Measurements from ENCODE around the gene TMEM156. TPM values are rescaled to one million over a fixed set of nuclear protein-coding genes. Genes with fewer than 3 reads are reported as not detected.
A peak's percentile ranks its signal among the peaks of the same experiment; 100 is the strongest.

The TMEM156 gene
- total and polyA plus RNA-seq, 2 of the 4 experiments (the other 2 are of a cell fraction): 0.53 to 0.54 TPM

DNA sequence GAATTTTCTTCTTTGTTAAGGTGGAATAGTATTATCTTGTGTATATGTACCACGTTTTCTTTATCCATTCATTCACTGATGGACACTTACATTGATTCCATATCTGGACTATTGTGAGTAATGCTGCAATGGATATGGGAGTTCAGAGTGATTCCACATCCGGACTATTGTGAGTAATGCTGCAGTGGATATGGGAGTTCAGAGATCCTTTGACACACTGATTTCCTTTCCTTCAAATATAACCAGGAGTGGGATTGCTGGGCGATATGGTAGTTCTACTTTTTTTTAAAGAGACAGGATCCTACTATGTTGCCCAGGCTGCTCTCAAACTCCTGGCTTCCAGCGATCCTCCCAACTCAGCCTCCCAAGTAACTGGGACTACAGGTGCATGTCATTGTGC, 12.1 kb downstream of the TMEM156 start:
- H4K20me1 ChIP-seq (ENCODE audit: insufficient read depth, low read length): no peaks in the 10 kb centered on the region
- no peaks in the 10 kb centered on the region for H3K79me1 ChIP-seq (ENCODE audit: low read depth in 1 of 2, low read length in 2 of 2)
- H4K8ac ChIP-seq (ENCODE audit: low read depth in 2 of 2, low read length in 2 of 2): no peak overlapping the region
- H3K27me3 ChIP-seq (ENCODE audit: control insufficient read depth, insufficient read depth, low read length): no peaks in the 10 kb centered on the region
- no peak overlapping the region for H3K14ac ChIP-seq (replicated peaks; ENCODE audit: low read depth, low read length)
- dilution Hi-C loops (cut with HindIII; ENCODE audit: low sequenced_read_pairs, unreplicated experiment) (no loop called here), in situ Hi-C loops (cut with MboI; ENCODE audit: low sequenced_read_pairs) (no loop called here), intact Hi-C loops (cut with micrococcal nuclease) (no loop called here)
- no peak overlapping the region for H2BK5ac ChIP-seq (ENCODE audit: low read depth, low read length, poor library complexity, severe bottlenecking)
- H3K4me2 ChIP-seq (ENCODE audit: low read depth, low read length): no peak overlapping the region
- no peaks in the 10 kb centered on the region for H3K36me3 ChIP-seq (ENCODE audit: control insufficient read depth, insufficient read depth, low read length)
- ATAC-seq (ENCODE audit: low read depth) (no peak), DNase-seq (peak; percentile 16)
- H2BK20ac ChIP-seq (ENCODE audit: low read depth, low read length): no peak overlapping the region
- H3K18ac ChIP-seq (ENCODE audit: low read depth, low read length): no peak overlapping the region
- no peak overlapping the region for H2AK9ac ChIP-seq (replicated peaks; ENCODE audit: low read depth, low read length, poor library complexity)
- ChIA-PET CTCF (no interaction called here), POLR2A (ENCODE audit: unreplicated experiment) (no interaction called here)
- H3K4me3 ChIP-seq (ENCODE audit: insufficient read depth, low read depth, low read length): no peak overlapping the region
- no peak overlapping the region for H3K56ac ChIP-seq (ENCODE audit: extremely low read depth, insufficient read depth, low read length)
- no peaks in the 10 kb centered on the region for H3K9me1 ChIP-seq (ENCODE audit: insufficient read depth, low read length)
- no TSS peak for BruUV-seq (replicated peaks)
- H3K23ac ChIP-seq (ENCODE audit: low read depth, low read length): no peak overlapping the region
- TF ChIP-seq MAFK (IDR thresholded peaks at IDR 0.05; ENCODE audit: low read depth, low read length) (no peak), SMC3 (IDR thresholded peaks at IDR 0.05; ENCODE audit: low read depth, low read length) (no peak), POLR2A (IDR thresholded peaks at IDR 0.05; ENCODE audit: low read depth, low read length) (no peak), RFX5 (IDR thresholded peaks at IDR 0.05; ENCODE audit: low read depth, low read length) (no peak), BHLHE40 (IDR thresholded peaks at IDR 0.05; ENCODE audit: low read depth, low read length) (no peak), MXI1 (IDR thresholded peaks at IDR 0.05; ENCODE audit: borderline replicate concordance, low read depth, low read length) (no peak), NFE2L2 (IDR thresholded peaks at IDR 0.05; ENCODE audit: low read depth, low read length) (no peak), RAD21 (IDR thresholded peaks at IDR 0.05; ENCODE audit: low read length) (no peak), CHD1 (IDR thresholded peaks at IDR 0.05; ENCODE audit: low read depth, low read length) (no peak)
- TF ChIP-seq, protein P1, sequence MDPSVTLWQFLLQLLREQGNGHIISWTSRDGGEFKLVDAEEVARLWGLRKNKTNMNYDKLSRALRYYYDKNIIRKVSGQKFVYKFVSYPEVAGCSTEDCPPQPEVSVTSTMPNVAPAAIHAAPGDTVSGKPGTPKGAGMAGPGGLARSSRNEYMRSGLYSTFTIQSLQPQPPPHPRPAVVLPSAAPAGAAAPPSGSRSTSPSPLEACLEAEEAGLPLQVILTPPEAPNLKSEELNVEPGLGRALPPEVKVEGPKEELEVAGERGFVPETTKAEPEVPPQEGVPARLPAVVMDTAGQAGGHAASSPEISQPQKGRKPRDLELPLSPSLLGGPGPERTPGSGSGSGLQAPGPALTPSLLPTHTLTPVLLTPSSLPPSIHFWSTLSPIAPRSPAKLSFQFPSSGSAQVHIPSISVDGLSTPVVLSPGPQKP (IDR thresholded peaks at IDR 0.05; ENCODE audit: borderline replicate concordance, low read depth, low read length): no peak
- TF ChIP-seq, protein P2, sequence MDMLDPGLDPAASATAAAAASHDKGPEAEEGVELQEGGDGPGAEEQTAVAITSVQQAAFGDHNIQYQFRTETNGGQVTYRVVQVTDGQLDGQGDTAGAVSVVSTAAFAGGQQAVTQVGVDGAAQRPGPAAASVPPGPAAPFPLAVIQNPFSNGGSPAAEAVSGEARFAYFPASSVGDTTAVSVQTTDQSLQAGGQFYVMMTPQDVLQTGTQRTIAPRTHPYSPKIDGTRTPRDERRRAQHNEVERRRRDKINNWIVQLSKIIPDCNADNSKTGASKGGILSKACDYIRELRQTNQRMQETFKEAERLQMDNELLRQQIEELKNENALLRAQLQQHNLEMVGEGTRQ (IDR thresholded peaks at IDR 0.05; ENCODE audit: low read depth, low read length): no peak
- H4K91ac ChIP-seq (ENCODE audit: insufficient read depth, low read depth, low read length): no peak overlapping the region
- no peak overlapping the region for H3K27ac ChIP-seq (ENCODE audit: insufficient read depth, low read length)
- peaks cover 4% of the 10 kb centered on the region for H3K9me3 ChIP-seq (ENCODE audit: control insufficient read depth, insufficient read depth, low read length)
- WGBS, 2 experiments (ENCODE audit: extremely low coverage in 2 of 2, insufficient read length in 1 of 2): no CpG with 5 or more reads among the region's 4 CpGs
- H2AFZ ChIP-seq (replicated peaks; ENCODE audit: low read length, poor library complexity): no peak overlapping the region
- H2AK5ac ChIP-seq (ENCODE audit: low read depth, low read length): peak overlapping the region; percentile 50; the same call in 1 of the 2 replicates
- H2BK120ac ChIP-seq (ENCODE audit: low read depth, low read length): no peak overlapping the region
- H3K9ac ChIP-seq (ENCODE audit: low read depth, low read length): no peak overlapping the region
- H3K4ac ChIP-seq (ENCODE audit: low read depth, low read length): 0 out of 2 replicates have a peak overlapping the region, but pooled peaks have one; percentile 5
- peaks cover 2% of the 10 kb centered on the region; the same call in 1 of the 2 replicates for H3K4me1 ChIP-seq (ENCODE audit: control insufficient read depth, insufficient read depth, low read length)
- H2BK15ac ChIP-seq (ENCODE audit: low read depth, low read length): peak overlapping the region; percentile 27; the same call in 1 of the 3 replicates
- H4K5ac ChIP-seq (ENCODE audit: low read depth, low read length): no peak overlapping the region

Data from IMR-90 (cell line).